ENCODE results near the gene AMPH.
"Not testable (repeated sequence)": the region's sequence is repeated elsewhere in the genome, so short reads cannot be mapped to it uniquely, and the experiment has no call there.

The AMPH gene

DNA sequence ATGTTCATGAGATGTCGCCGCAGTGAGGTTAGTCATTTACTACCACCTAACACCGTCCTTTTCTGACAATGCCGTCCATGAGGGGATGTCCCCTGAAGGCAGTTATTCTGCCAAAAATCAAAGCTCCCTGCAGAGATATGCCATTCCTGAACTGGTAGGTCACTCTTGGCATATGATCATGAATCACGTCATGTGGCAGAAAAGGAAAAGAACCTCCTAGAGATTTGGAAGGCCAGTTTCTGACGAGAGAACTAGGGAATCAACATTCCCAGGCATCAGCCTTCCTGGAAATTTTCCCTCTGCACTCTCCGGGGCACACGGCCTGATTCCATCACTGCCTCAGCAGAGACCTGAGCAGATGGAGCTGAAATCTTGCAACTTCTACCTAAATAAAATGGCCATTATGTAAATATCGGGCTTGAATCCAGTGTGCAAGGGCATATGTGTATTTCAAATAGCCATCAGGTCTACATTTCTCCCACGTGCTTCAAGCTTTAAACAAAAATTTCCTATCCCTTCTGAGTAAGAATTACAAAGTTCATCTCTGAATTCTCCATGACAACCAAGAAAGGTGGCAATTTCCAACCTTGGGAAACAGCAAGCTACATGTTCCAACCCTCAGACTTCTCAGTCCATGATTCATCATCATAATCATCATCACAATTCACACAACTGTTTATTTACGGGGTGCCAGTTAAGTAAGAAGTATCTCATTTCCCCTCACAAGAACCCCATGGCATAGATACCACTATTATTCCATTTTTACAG, 46.5 kb downstream of the AMPH start:
- POLR2A ChIA-PET: no interaction called here
- TF ChIP-seq FOXA1 (IDR thresholded peaks at IDR 0.05): no peak
- TF ChIP-seq FOXK2 (IDR thresholded peaks at IDR 0.05): no peak
- no peak for TF ChIP-seq CTBP1 (IDR thresholded peaks at IDR 0.05; ENCODE audit: borderline replicate concordance)
- no peak for TF ChIP-seq FOXM1 (IDR thresholded peaks at IDR 0.05; ENCODE audit: borderline replicate concordance)
- TF ChIP-seq LEF1 (IDR thresholded peaks at IDR 0.05; ENCODE audit: borderline replicate concordance): no peak
- TF ChIP-seq, protein P1, sequence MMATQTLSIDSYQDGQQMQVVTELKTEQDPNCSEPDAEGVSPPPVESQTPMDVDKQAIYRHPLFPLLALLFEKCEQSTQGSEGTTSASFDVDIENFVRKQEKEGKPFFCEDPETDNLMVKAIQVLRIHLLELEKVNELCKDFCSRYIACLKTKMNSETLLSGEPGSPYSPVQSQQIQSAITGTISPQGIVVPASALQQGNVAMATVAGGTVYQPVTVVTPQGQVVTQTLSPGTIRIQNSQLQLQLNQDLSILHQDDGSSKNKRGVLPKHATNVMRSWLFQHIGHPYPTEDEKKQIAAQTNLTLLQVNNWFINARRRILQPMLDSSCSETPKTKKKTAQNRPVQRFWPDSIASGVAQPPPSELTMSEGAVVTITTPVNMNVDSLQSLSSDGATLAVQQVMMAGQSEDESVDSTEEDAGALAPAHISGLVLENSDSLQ (IDR thresholded peaks at IDR 0.05): no peak
- TF ChIP-seq BHLHE40 (IDR thresholded peaks at IDR 0.05; ENCODE audit: borderline replicate concordance): no peak
- TF ChIP-seq ELF4 (IDR thresholded peaks at IDR 0.05): no peak
- no peak for TF ChIP-seq HDGF (IDR thresholded peaks at IDR 0.05; ENCODE audit: borderline replicate concordance)
- no peak for TF ChIP-seq NFRKB (IDR thresholded peaks at IDR 0.05)
- no peak for TF ChIP-seq SP1 (IDR thresholded peaks at IDR 0.05)
- TF ChIP-seq L3MBTL2 (conservative IDR thresholded peaks at IDR 0.05): no peak
- TF ChIP-seq SUZ12 (IDR thresholded peaks at IDR 0.05): no peak
- TF ChIP-seq ZNF384 (IDR thresholded peaks at IDR 0.05): no peak
- TF ChIP-seq ARNT (IDR thresholded peaks at IDR 0.05): no peak
- no peak for TF ChIP-seq TARDBP (IDR thresholded peaks at IDR 0.05)
- no peak for DNase-seq (ENCODE audit: extremely low spot score)
- CTCF ChIA-PET: no interaction called here

DNA sequence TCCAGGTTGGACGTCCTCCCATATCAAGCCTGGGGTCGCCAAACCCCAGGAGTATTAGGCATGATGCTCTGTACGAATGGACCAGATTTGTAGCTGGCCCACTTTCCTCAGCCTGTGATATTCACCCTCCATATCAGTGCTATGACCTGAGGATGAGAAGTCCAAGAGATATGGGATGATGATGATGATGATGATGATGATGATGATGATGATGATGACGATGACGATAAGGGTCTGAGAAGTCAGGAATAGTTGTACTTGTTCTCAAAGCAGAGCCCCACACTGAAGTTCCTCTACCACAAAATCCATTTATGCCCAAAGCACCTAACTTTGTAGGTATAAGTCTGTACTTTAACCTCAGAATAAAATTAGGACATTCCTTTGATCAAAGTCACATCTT, 50.7 kb downstream of the AMPH start:
- no peak for DNase-seq (ENCODE audit: extremely low spot score)
- CTCF ChIA-PET: no interaction called here
- POLR2A ChIA-PET: no interaction called here
- TF ChIP-seq SUZ12 (IDR thresholded peaks at IDR 0.05) (no peak), TARDBP (IDR thresholded peaks at IDR 0.05) (no peak), LEF1 (IDR thresholded peaks at IDR 0.05; ENCODE audit: borderline replicate concordance) (no peak), FOXA1 (IDR thresholded peaks at IDR 0.05) (no peak), ZNF384 (IDR thresholded peaks at IDR 0.05) (no peak), ARNT (IDR thresholded peaks at IDR 0.05) (no peak), HDGF (IDR thresholded peaks at IDR 0.05; ENCODE audit: borderline replicate concordance) (no peak), FOXM1 (IDR thresholded peaks at IDR 0.05; ENCODE audit: borderline replicate concordance) (no peak), L3MBTL2 (conservative IDR thresholded peaks at IDR 0.05) (no peak), BHLHE40 (IDR thresholded peaks at IDR 0.05; ENCODE audit: borderline replicate concordance) (no peak), ELF4 (IDR thresholded peaks at IDR 0.05) (no peak), CTBP1 (IDR thresholded peaks at IDR 0.05; ENCODE audit: borderline replicate concordance) (no peak), NFRKB (IDR thresholded peaks at IDR 0.05) (no peak), FOXK2 (IDR thresholded peaks at IDR 0.05) (no peak), SP1 (IDR thresholded peaks at IDR 0.05) (no peak)
- TF ChIP-seq, protein P1 (IDR thresholded peaks at IDR 0.05): no peak

DNA sequence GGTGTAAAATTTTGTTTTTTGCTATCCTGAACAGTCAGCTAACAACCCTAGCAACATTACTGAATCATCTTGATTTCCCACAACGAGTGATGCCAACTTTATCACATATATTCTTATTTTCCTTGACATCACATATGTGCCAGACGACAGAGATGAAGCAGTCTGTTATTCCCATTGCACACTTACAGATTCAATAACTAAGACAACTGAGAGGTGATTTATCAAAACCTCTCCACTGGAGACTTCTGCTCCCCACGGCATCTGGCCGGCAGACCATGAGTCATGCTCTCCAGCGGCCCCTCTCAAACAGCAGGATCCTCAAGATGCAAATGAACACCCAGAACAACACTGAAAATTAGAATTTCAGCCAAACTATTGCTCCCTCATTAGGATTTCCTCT, 57.1 kb downstream of the AMPH start:
- ChIA-PET CTCF (no interaction called here), POLR2A (no interaction called here)
- DNase-seq (ENCODE audit: extremely low spot score): no peak
- no peak for TF ChIP-seq FOXK2 (IDR thresholded peaks at IDR 0.05)
- TF ChIP-seq NFRKB (IDR thresholded peaks at IDR 0.05): no peak
- TF ChIP-seq SP1 (IDR thresholded peaks at IDR 0.05): no peak
- no peak for TF ChIP-seq TARDBP (IDR thresholded peaks at IDR 0.05)
- TF ChIP-seq, protein P1 (IDR thresholded peaks at IDR 0.05): no peak
- TF ChIP-seq BHLHE40 (IDR thresholded peaks at IDR 0.05; ENCODE audit: borderline replicate concordance): no peak
- TF ChIP-seq FOXA1 (IDR thresholded peaks at IDR 0.05): no peak
- no peak for TF ChIP-seq ZNF384 (IDR thresholded peaks at IDR 0.05)
- no peak for TF ChIP-seq ARNT (IDR thresholded peaks at IDR 0.05)
- no peak for TF ChIP-seq CTBP1 (IDR thresholded peaks at IDR 0.05; ENCODE audit: borderline replicate concordance)
- no peak for TF ChIP-seq SUZ12 (IDR thresholded peaks at IDR 0.05)
- no peak for TF ChIP-seq L3MBTL2 (conservative IDR thresholded peaks at IDR 0.05)
- TF ChIP-seq LEF1 (IDR thresholded peaks at IDR 0.05; ENCODE audit: borderline replicate concordance): no peak
- TF ChIP-seq FOXM1 (IDR thresholded peaks at IDR 0.05; ENCODE audit: borderline replicate concordance): no peak
- no peak for TF ChIP-seq ELF4 (IDR thresholded peaks at IDR 0.05)
- no peak for TF ChIP-seq HDGF (IDR thresholded peaks at IDR 0.05; ENCODE audit: borderline replicate concordance)

DNA sequence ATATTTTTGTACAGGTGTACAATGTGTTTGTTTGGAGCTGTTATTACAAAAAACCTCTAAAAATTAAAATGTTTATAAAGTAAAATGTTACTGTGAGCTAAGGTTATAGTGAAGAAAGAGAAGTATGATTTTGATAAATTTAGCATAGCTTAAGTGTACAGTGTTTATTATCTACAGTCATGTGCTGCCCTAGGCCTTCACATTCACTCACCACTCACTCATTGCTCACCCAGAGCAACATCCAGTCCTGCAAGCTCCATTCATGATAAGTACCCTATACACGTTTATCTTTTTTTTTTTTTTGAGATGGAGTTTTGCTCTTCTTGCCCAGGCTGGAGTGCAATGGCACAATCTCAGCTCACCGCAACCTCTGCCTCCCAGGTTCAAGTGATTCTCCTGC, 59.6 kb downstream of the AMPH start:
- CTCF ChIA-PET; DNase-seq (ENCODE audit: extremely low spot score); POLR2A ChIA-PET: not testable (repeated sequence)

DNA sequence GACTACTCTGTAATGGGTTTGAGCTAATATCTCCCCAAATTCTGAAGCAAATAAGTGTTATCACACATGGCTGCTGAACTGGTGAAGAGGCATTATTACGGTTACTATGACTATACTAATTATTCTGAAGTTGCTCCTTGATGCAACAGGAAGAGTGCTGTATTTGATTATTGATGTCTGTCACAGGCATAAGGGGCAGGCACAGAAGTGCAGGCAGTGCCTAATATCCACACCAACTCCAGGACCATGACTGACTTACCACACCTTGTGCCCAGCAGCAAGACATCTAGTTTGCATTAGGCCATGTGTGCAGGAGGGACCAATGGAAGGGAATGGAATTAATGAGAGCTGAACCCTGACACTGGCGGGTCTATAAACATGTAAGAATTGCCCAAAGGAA, 62.7 kb downstream of the AMPH start:
- ChIA-PET POLR2A (no interaction called here), CTCF (no interaction called here)
- DNase-seq (ENCODE audit: extremely low spot score): no peak
- TF ChIP-seq SUZ12 (IDR thresholded peaks at IDR 0.05) (no peak), CTBP1 (IDR thresholded peaks at IDR 0.05; ENCODE audit: borderline replicate concordance) (no peak), ZNF384 (IDR thresholded peaks at IDR 0.05) (no peak), FOXM1 (IDR thresholded peaks at IDR 0.05; ENCODE audit: borderline replicate concordance) (no peak), FOXA1 (IDR thresholded peaks at IDR 0.05) (no peak), HDGF (IDR thresholded peaks at IDR 0.05; ENCODE audit: borderline replicate concordance) (no peak), FOXK2 (IDR thresholded peaks at IDR 0.05) (no peak), L3MBTL2 (conservative IDR thresholded peaks at IDR 0.05) (no peak), LEF1 (IDR thresholded peaks at IDR 0.05; ENCODE audit: borderline replicate concordance) (no peak), SP1 (IDR thresholded peaks at IDR 0.05) (no peak), TARDBP (IDR thresholded peaks at IDR 0.05) (no peak), ARNT (IDR thresholded peaks at IDR 0.05) (no peak), BHLHE40 (IDR thresholded peaks at IDR 0.05; ENCODE audit: borderline replicate concordance) (no peak)
- TF ChIP-seq, protein P1 (IDR thresholded peaks at IDR 0.05): no peak

Measured in HEK293T (cell line).